GM19467 (cell line): Measurements from ENCODE around the gene DDI1.
A peak's percentile ranks its signal among the peaks of the same experiment; 100 is the strongest.
"Not testable (repeated sequence)": the region's sequence is repeated elsewhere in the genome, so short reads cannot be mapped to it uniquely, and the experiment has no call there.

Experiments used
- ATAC-seq: cut with Tn5 transposase; IDR thresholded peaks from one replicate; pipeline ENCODE4 v1.9.1; 2021; ENCODE audit warnings: mild to moderate bottlenecking, moderate library complexity; ENCODE audit not compliant: unreplicated experiment

The DDI1 gene

GRCh38 chr11:104036995-104037394, 555 bp downstream of the DDI1 start:
- no peak for ATAC-seq

- no peak for ATAC-seq
These were observed 5.4 kb downstream of the DDI1 start for GRCh38 chr11:104041792-104042191.

GRCh38 chr11:104043142-104043541, 6.7 kb downstream of the DDI1 start:
- ATAC-seq, result no peak

GRCh38 chr11:104043678-104044239, 7.3 kb downstream of the DDI1 start:
- ATAC-seq, result no peak

- no peak for ATAC-seq
These were observed 9.9 kb downstream of the DDI1 start for GRCh38 chr11:104046331-104046730.

GRCh38 chr11:104046858-104047257, 10.4 kb downstream of the DDI1 start:
- not testable (repeated sequence) for ATAC-seq

- ATAC-seq, result no peak
These were observed 12.7 kb downstream of the DDI1 start for GRCh38 chr11:104049116-104049515.

GRCh38 chr11:104051778-104052177, 15.3 kb downstream of the DDI1 start:
- ATAC-seq, result no peak

- ATAC-seq, result no peak
These were observed 17.5 kb downstream of the DDI1 start for GRCh38 chr11:104053743-104054478.

GRCh38 chr11:104054911-104055529, 18.6 kb downstream of the DDI1 start:
- no peak for ATAC-seq

- no peak for ATAC-seq
These were observed 19.2 kb downstream of the DDI1 start for GRCh38 chr11:104055596-104055995.

- no peak for ATAC-seq
These were observed 21.5 kb downstream of the DDI1 start for GRCh38 chr11:104057908-104058307.

GRCh38 chr11:104058680-104059079, 22.2 kb downstream of the DDI1 start:
- no peak for ATAC-seq

- no peak for ATAC-seq
These were observed 23.8 kb downstream of the DDI1 start for GRCh38 chr11:104060004-104060794.

- peak; percentile 71 for ATAC-seq
These were observed 24.4 kb downstream of the DDI1 start for GRCh38 chr11:104060820-104061219.

- no peak for ATAC-seq
These were observed 25.5 kb downstream of the DDI1 start for GRCh38 chr11:104061853-104062521.

- ATAC-seq, result no peak
These were observed 27.7 kb downstream of the DDI1 start for GRCh38 chr11:104064034-104064630.

GRCh38 chr11:104067534-104067933, 31.1 kb downstream of the DDI1 start:
- ATAC-seq, result no peak

- ATAC-seq, result peak; percentile 82
These were observed 37.7 kb downstream of the DDI1 start for GRCh38 chr11:104073950-104074705.

GRCh38 chr11:104075091-104075490, 38.7 kb downstream of the DDI1 start:
- no peak for ATAC-seq
